GM12874 (cell line): ENCODE data around the gene TMEM131L.

Experiments used
- TF ChIP-seq, protein P1 (sequence below): IDR thresholded peaks from 2 replicates; pipeline ENCODE4 v1.5.1; 2011; ENCODE audit warnings: low read depth, mild to moderate bottlenecking, control low read depth, low read length, moderate library complexity; ENCODE audit not compliant: insufficient read depth

TMEM131L gene, protein sequence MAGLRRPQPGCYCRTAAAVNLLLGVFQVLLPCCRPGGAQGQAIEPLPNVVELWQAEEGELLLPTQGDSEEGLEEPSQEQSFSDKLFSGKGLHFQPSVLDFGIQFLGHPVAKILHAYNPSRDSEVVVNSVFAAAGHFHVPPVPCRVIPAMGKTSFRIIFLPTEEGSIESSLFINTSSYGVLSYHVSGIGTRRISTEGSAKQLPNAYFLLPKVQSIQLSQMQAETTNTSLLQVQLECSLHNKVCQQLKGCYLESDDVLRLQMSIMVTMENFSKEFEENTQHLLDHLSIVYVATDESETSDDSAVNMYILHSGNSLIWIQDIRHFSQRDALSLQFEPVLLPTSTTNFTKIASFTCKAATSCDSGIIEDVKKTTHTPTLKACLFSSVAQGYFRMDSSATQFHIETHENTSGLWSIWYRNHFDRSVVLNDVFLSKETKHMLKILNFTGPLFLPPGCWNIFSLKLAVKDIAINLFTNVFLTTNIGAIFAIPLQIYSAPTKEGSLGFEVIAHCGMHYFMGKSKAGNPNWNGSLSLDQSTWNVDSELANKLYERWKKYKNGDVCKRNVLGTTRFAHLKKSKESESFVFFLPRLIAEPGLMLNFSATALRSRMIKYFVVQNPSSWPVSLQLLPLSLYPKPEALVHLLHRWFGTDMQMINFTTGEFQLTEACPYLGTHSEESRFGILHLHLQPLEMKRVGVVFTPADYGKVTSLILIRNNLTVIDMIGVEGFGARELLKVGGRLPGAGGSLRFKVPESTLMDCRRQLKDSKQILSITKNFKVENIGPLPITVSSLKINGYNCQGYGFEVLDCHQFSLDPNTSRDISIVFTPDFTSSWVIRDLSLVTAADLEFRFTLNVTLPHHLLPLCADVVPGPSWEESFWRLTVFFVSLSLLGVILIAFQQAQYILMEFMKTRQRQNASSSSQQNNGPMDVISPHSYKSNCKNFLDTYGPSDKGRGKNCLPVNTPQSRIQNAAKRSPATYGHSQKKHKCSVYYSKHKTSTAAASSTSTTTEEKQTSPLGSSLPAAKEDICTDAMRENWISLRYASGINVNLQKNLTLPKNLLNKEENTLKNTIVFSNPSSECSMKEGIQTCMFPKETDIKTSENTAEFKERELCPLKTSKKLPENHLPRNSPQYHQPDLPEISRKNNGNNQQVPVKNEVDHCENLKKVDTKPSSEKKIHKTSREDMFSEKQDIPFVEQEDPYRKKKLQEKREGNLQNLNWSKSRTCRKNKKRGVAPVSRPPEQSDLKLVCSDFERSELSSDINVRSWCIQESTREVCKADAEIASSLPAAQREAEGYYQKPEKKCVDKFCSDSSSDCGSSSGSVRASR (N-terminal part only)

DNA sequence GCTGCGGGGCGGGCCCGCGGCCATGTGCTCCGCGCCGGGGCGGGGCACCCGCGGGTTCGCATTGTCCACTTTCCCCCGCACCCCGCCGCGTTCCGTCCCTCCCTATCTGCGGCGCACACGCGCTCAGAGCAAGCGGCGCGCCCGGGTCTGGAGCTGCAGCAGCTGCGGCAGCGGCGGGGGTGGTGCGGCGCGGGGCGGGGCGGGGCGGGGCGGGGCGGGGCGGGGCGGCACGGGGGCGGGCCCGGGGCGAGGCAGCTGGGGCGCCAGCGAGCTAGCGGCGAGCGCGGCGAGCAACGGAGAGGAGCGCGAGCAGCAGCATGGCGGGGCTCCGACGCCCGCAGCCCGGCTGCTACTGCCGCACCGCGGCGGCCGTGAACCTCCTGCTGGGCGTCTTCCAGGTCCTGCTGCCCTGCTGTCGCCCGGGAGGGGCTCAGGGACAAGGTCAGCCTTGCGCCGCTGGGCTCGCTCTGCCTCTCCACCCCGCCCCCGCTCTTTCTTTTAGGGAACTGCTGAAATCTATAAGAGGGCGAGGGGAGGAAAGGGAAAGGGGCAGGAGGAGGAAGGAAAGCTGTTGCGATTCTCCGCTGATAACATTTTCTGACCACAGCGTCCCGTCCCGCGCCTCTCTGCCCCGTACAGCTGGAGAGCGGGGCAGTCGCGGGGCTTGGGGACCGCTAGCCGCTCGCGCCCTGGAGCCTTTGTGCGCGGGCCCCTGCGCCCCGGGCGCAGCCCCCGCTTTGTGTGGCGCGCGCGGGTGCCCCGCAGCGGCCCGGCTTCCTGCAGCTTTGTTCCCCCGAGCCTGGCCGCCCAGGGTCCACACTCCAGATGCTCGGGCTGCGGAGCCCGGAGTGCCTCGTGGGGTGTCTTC lies at the start of gene TMEM131L:
TMEM131L (plus strand) TSS at position 280 of the 868 bp plus-strand sequence; CDS start at position 318, 38 bp downstream.
- TF ChIP-seq, protein P1, sequence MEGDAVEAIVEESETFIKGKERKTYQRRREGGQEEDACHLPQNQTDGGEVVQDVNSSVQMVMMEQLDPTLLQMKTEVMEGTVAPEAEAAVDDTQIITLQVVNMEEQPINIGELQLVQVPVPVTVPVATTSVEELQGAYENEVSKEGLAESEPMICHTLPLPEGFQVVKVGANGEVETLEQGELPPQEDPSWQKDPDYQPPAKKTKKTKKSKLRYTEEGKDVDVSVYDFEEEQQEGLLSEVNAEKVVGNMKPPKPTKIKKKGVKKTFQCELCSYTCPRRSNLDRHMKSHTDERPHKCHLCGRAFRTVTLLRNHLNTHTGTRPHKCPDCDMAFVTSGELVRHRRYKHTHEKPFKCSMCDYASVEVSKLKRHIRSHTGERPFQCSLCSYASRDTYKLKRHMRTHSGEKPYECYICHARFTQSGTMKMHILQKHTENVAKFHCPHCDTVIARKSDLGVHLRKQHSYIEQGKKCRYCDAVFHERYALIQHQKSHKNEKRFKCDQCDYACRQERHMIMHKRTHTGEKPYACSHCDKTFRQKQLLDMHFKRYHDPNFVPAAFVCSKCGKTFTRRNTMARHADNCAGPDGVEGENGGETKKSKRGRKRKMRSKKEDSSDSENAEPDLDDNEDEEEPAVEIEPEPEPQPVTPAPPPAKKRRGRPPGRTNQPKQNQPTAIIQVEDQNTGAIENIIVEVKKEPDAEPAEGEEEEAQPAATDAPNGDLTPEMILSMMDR = 0 out of 2 replicates have a peak, but pooled peaks have one; percentile 7

GRCh38 chr4:153418121-153418520 lies 48.0 kb upstream of the TMEM131L start:
- TF ChIP-seq, protein P1 = no peak

- TF ChIP-seq, protein P1 = no peak
These were observed 47.6 kb upstream of the TMEM131L start for GRCh38 chr4:153418558-153418957.

DNA sequence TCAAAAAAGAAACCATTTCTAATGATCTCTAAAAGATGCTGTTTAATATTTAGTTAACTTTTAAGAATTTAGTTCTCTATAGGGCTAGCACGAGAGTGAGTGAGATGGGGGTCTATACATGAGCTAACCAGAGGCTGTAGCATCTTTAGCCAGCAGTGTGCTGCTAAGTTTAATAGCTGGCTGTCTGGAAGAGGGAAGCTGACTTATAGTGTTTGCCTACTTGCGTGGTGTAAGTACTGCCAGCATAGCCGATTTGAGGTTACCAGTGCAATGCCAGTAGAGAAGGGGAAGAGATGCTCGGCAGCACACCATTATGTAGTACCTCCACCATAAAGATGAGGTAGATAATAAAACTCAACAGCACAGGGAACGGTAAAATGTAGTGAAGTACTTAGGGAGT lies 47.1 kb upstream of the TMEM131L start:
- TF ChIP-seq, protein P1 = no peak

DNA sequence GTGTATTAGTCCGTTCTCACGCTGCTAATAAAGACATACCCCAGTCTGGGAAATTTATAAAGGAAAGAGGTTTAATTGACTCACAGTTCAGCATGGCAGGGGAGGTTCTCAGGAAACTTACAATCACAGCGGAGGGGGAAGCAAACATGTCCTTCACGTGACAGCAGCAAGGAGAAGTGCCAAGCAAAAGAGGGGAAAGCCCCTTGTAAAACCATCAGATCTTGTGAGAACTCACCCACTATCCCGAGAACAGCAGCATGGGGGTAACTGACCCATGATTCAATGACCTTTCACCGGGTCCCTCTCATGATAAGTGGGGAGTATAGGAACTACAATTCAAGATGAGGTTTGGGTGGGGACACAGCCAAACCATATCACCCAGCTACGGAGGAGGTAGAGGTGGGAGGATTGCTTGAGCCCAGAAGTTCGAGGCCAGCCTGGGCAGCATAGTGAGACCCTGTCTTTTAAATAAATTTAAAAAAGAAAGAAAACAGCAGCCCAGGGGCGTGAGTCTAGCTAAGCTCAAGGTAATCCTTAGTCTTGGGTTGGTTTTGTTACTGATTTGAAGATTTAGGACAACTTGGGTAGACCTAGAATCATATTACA lies 46.4 kb upstream of the TMEM131L start:
- TF ChIP-seq, protein P1 = no peak

- TF ChIP-seq, protein P1 = no peak
These were observed 45.8 kb upstream of the TMEM131L start for GRCh38 chr4:153420361-153420760.
